ENCODE measurements around the gene CALR3.
"Not testable (repeated sequence)": the region's sequence is repeated elsewhere in the genome, so short reads cannot be mapped to it uniquely, and the experiment has no call there.

CALR3 gene

DNA sequence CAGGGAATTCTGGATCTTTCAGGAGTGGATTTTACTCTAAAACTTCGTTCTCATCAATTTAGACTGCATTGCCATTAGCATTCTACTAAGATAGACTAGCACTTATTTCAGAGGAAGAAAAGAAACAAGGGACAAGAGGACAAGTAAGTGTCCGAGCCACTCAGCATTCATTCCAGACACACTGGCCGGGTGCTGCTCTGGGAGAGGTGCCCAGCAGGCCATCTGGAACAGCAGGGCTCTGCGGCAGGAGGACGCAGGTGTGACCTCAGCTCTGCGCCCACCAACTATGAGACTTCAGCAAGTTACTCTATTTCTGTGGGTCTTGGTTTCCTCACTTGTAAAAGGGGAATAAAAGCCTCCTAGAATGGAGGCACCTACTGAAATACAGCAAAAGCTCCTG, 28.4 kb downstream of the CALR3 start:
- TF ChIP-seq POU2F2 (IDR thresholded peaks at IDR 0.05; ENCODE audit: low read depth, low read length) (no peak), PAX5 (IDR thresholded peaks at IDR 0.05; ENCODE audit: insufficient read depth, low read length, severe bottlenecking) (no peak), POLR2A (IDR thresholded peaks at IDR 0.05; ENCODE audit: low read depth, low read length) (no peak), SPI1 (IDR thresholded peaks at IDR 0.05; ENCODE audit: low read depth, low read length) (no peak), POLR2AphosphoS5 (IDR thresholded peaks at IDR 0.05; ENCODE audit: low read depth, low read length) (no peak), TAF1 (IDR thresholded peaks at IDR 0.05; ENCODE audit: low read depth, low read length) (no peak)
- FAIRE-seq = no peak

DNA sequence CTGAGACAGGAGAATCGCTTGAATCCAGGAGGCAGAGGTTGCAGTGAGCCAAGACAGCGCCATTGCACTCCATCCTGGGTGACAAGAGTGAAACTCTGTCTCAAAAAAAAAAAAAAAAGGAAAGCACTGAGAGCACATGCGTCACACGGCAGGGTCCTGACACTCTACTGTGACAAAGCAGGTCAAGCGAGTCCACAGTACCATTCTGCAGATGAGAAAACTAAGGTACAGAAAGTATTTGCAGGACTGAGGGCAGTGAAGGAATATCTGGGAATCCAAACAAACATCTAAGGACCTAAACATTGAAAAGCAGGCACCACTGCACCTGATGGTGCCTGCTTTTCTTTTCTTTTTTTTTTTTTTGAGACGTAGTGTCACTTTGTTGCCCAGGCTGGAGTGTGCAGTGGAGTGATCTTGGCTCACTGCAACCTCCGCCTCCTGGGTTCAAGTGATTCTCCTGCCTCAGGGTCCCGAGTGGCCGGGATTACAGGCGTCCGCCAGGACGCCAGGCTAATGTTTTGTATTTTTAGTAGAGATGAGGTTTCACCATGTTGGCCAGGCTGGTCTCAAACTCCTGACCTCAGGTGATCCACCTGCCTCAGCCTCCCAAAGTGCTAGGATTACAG, 29.1 kb downstream of the CALR3 start:
- not testable (repeated sequence) for DNase-seq (ENCODE audit: insufficient read length, low spot score); FAIRE-seq

More for the DNA sequence above, 28.4 kb downstream of the CALR3 start:
- no peak for DNase-seq (ENCODE audit: insufficient read length, low spot score)

DNA sequence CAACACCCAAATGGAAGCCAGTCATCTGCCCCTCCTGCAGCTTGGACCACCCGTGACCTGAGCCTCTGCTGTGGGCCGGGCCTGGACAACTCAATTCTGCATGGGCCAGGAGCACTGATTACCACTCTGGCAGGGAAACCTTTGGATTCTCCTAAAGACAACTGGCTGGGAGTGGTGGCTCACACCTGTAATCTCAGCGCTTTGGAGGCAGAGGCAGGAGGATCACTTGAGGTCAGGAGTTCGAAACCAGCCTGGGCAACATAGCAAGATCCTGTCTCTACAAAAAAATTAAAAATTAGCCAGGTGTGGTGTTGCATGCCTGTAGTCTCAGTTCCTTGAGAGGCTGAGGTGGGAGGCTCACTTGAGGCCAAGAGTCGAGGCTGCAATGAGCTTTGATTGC, 30.7 kb downstream of the CALR3 start:
- DNase-seq (ENCODE audit: insufficient read length, low spot score) (no peak), FAIRE-seq (no peak)
- TF ChIP-seq PAX5 (IDR thresholded peaks at IDR 0.05; ENCODE audit: insufficient read depth, low read length, severe bottlenecking) (no peak), POU2F2 (IDR thresholded peaks at IDR 0.05; ENCODE audit: low read depth, low read length) (no peak), POLR2AphosphoS5 (IDR thresholded peaks at IDR 0.05; ENCODE audit: low read depth, low read length) (no peak), POLR2A (IDR thresholded peaks at IDR 0.05; ENCODE audit: low read depth, low read length) (no peak), TAF1 (IDR thresholded peaks at IDR 0.05; ENCODE audit: low read depth, low read length) (no peak), SPI1 (IDR thresholded peaks at IDR 0.05; ENCODE audit: low read depth, low read length) (no peak)

DNA sequence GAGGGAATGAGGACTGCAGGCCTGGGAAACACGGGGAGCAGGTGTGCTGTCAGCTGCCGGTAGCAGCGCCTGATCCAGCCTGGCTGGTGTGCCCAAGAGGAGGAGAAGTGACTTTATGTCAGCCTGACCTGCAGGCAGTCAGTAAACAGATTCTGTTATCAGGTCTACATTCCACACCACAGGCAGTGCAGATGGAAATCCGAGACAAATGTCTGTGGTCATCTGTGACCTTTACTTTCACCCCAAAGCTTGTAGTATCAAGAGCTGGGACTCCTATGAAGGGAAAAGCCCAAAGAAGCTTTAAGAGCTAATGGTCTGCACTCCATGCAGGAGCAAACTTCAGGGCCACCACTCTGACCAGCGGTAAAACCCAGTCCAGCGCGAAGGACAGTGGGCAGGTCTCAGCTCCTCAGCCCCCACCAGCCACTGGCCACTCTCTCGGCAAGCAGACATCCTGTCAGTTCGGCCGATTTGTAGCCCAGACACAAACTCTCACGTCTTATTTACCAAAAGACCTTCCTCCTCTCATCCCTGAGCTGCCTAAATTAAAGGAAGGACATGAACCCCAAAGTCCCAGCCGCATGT, 31.9 kb downstream of the CALR3 start:
- TF ChIP-seq POLR2A (IDR thresholded peaks at IDR 0.05; ENCODE audit: low read depth, low read length) (no peak), SPI1 (IDR thresholded peaks at IDR 0.05; ENCODE audit: low read depth, low read length) (no peak), POU2F2 (IDR thresholded peaks at IDR 0.05; ENCODE audit: low read depth, low read length) (no peak), TAF1 (IDR thresholded peaks at IDR 0.05; ENCODE audit: low read depth, low read length) (no peak), POLR2AphosphoS5 (IDR thresholded peaks at IDR 0.05; ENCODE audit: low read depth, low read length) (no peak), PAX5 (IDR thresholded peaks at IDR 0.05; ENCODE audit: insufficient read depth, low read length, severe bottlenecking) (no peak)
- no peak for DNase-seq (ENCODE audit: insufficient read length, low spot score)
- no peak for FAIRE-seq

DNA sequence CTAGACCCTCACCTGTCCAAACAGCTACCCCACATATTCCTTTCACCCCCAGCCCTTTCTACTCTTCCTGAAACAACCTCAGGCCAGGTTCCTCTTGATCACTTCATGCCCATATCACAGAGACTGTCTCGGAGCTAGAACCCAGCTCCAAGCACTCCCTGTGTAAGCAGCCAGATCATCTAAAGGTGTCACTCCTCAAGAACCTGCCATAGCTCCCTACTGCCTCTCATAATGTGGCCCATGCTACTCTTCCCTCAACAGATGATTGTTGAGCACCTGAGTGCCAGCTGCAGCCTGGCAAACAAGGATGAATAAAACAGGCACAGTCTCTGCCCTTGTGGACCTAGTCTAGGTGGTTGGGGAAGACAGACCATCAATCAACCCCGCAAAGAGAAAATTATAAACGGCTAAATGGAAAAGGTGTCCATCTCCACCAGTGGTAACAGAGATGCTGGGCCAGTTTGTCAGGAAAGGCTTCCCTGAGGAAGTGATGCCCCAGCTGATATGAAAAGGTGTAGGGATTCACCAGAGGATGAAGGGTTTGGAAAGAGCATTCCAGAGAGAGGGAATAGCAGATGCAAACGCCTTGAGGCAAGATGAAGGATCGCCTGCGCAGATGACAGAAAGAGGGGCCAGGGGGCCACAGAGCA, 32.5 kb downstream of the CALR3 start:
- DNase-seq (ENCODE audit: insufficient read length, low spot score) = no peak
- TF ChIP-seq SPI1 (IDR thresholded peaks at IDR 0.05; ENCODE audit: low read depth, low read length) (no peak), POLR2AphosphoS5 (IDR thresholded peaks at IDR 0.05; ENCODE audit: low read depth, low read length) (no peak), TAF1 (IDR thresholded peaks at IDR 0.05; ENCODE audit: low read depth, low read length) (no peak), POLR2A (IDR thresholded peaks at IDR 0.05; ENCODE audit: low read depth, low read length) (no peak), PAX5 (IDR thresholded peaks at IDR 0.05; ENCODE audit: insufficient read depth, low read length, severe bottlenecking) (no peak), POU2F2 (IDR thresholded peaks at IDR 0.05; ENCODE audit: low read depth, low read length) (no peak)
- no peak for FAIRE-seq

DNA sequence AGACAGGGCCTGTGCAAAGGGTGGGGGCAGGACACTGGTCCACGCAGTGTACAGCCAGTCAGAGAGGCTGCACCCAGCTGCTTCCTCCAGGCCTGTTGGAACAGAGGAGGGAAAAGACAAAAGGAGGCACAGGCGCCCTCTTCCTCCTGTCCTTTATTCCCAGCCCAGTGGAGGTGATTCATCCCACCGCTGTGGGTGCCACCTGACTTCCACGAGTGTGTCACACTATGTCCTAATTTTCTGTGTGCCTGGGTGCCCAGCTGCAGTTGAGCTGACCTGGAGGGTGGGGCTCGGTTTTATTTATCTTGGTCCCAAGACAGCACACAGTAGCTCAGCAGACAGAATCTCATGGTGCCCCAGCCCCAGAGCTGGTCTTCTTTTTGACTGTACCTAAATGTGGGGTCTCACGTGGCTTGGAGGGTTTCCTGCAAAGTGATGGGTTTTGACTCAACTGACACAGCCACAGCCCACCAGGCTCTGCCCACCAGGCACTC, 33.2 kb downstream of the CALR3 start:
- DNase-seq (ENCODE audit: insufficient read length, low spot score) (no peak), FAIRE-seq (no peak)
- TF ChIP-seq TAF1 (IDR thresholded peaks at IDR 0.05; ENCODE audit: low read depth, low read length) (no peak), POU2F2 (IDR thresholded peaks at IDR 0.05; ENCODE audit: low read depth, low read length) (no peak), POLR2A (IDR thresholded peaks at IDR 0.05; ENCODE audit: low read depth, low read length) (no peak)

DNA sequence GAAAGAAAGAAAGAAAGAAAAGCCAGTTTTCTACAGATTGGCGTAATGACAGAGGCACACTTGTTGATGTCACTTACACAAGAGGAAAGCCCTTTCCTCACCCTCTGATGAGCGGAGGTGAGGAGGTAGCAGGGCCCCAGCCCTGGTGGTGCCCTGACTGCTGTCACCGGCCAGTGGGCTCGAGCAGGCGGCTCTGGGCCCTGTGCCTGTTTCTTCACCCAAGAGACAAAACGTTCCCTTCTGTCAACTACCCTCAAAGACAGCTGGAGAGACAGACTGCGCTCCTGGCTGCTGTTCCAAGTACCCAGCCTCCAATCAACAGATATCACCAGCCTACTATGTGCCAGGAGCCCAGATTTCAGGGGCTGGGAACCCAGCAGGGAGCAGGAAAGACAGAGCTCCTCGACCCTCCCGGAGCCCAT, 34.3 kb downstream of the CALR3 start:
- TF ChIP-seq POU2F2 (IDR thresholded peaks at IDR 0.05; ENCODE audit: low read depth, low read length) (no peak), SPI1 (IDR thresholded peaks at IDR 0.05; ENCODE audit: low read depth, low read length) (no peak), POLR2A (IDR thresholded peaks at IDR 0.05; ENCODE audit: low read depth, low read length) (no peak), POLR2AphosphoS5 (IDR thresholded peaks at IDR 0.05; ENCODE audit: low read depth, low read length) (no peak), PAX5 (IDR thresholded peaks at IDR 0.05; ENCODE audit: insufficient read depth, low read length, severe bottlenecking) (no peak), TAF1 (IDR thresholded peaks at IDR 0.05; ENCODE audit: low read depth, low read length) (no peak)
- DNase-seq (ENCODE audit: insufficient read length, low spot score) (no peak), FAIRE-seq (no peak)

DNA sequence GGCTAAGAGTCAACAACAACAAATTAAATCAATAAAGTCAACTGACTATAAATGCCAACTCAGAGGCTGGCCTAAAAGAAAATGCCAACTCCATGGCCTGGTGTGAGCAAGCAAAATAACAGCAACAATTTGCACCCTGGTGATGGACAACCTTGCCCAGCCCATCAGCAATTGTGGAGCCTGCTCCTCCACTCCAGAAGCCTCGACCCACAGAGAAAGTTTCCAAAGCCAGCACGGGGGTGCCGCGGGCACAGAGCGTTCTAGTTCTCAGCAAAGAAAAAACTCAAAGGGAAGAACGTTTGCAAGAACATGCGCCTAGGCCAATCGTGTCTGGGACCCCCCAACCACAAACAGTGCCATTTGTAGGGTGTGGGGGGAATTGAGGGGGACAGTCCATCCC, 35.5 kb downstream of the CALR3 start:
- FAIRE-seq = no peak
- no peak for TF ChIP-seq TAF1 (IDR thresholded peaks at IDR 0.05; ENCODE audit: low read depth, low read length)
- no peak for TF ChIP-seq POU2F2 (IDR thresholded peaks at IDR 0.05; ENCODE audit: low read depth, low read length)
- no peak for TF ChIP-seq PAX5 (IDR thresholded peaks at IDR 0.05; ENCODE audit: insufficient read depth, low read length, severe bottlenecking)
- no peak for TF ChIP-seq POLR2AphosphoS5 (IDR thresholded peaks at IDR 0.05; ENCODE audit: low read depth, low read length)
- TF ChIP-seq POLR2A (IDR thresholded peaks at IDR 0.05; ENCODE audit: low read depth, low read length) = no peak
- TF ChIP-seq SPI1 (IDR thresholded peaks at IDR 0.05; ENCODE audit: low read depth, low read length) = no peak
- DNase-seq (ENCODE audit: insufficient read length, low spot score) = no peak

DNA sequence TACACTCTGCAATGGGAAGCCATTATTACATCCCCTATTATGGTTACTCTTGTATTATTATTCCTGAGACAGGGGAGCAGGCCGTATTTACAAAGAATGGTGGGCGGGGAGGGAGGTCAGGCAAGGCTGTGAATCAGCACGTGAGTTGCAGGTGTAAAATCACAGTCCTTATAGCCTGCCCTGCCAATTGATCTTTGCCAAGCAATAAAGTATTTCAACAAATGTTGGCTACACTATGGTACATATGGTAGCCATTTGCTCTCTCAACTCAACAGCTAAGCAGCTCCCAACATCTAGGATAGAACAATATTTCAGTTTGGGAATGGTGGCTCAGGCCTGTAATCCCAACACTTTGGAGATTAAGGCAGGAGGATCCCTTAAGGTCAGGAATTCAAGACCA, 36.3 kb downstream of the CALR3 start:
- FAIRE-seq (peak; percentile 56), DNase-seq (ENCODE audit: insufficient read length, low spot score) (no peak)
- TF ChIP-seq POU2F2 (IDR thresholded peaks at IDR 0.05; ENCODE audit: low read depth, low read length) (no peak), SPI1 (IDR thresholded peaks at IDR 0.05; ENCODE audit: low read depth, low read length) (no peak), POLR2A (IDR thresholded peaks at IDR 0.05; ENCODE audit: low read depth, low read length) (no peak), PAX5 (IDR thresholded peaks at IDR 0.05; ENCODE audit: insufficient read depth, low read length, severe bottlenecking) (no peak), TAF1 (IDR thresholded peaks at IDR 0.05; ENCODE audit: low read depth, low read length) (no peak), POLR2AphosphoS5 (IDR thresholded peaks at IDR 0.05; ENCODE audit: low read depth, low read length) (no peak)
